Activated naive CD4-positive, alpha-beta T cell treated with anti-CD3 and anti-CD28 coated beads, Interleukin-2, amount 10 ng/mL, durations not matched to agents 7 days and 5 days (primary cell): ENCODE measurements around the gene KAZN.

Experiments used
- CTCF ChIA-PET: fragments of 350-600 bp; sonication (Branson Sonifier 250); formaldehyde crosslinking; loops from one replicate; lab custom pipeline; 2021; ENCODE audit warnings: antibody characterized with exemption; lab: Charles Lee
- DNase-seq: peaks from one replicate; pipeline ENCODE4 v3.0.0-alpha.2; 2020
- H3K27ac Mint-ChIP-seq: one replicate; pipeline ENCODE4 v1.8.0; 2021; ENCODE audit warnings: mild to moderate bottlenecking, moderate library complexity, mixed read lengths
- H3K27me3 Mint-ChIP-seq: one replicate; pipeline ENCODE4 v1.8.0; 2021; ENCODE audit warnings: mild to moderate bottlenecking, mixed read lengths
- H3K36me3 Mint-ChIP-seq: one replicate; pipeline ENCODE4 v1.8.0; 2021; ENCODE audit warnings: mixed read lengths
- H3K4me1 Mint-ChIP-seq: one replicate; pipeline ENCODE4 v1.8.0; 2021; ENCODE audit warnings: mixed read lengths
- H3K4me3 Mint-ChIP-seq: one replicate; pipeline ENCODE4 v1.8.0; 2021; ENCODE audit warnings: mild to moderate bottlenecking, moderate library complexity, mixed read lengths
- H3K9me3 Mint-ChIP-seq: one replicate; pipeline ENCODE4 v1.8.0; 2021; ENCODE audit warnings: mixed read lengths

Gene KAZN

DNA sequence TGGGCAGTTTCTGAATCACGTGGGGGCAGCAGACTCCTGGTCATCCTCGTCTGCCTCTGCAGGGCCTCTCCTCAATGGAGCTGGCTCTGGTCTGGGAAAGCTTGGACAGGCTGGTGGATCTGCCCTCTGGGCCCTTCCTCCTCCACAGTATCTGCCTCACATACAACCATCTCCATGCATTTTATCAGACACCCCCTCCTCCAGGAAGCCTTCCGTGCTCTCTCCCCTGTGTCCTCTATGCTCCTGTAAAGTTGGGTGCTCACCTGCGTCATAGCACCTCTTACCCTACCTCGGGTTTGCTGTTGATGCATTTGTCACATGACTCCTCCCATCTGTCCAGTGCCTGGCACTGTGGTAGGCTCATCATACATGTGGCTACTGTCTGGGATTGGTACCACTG lies 459.3 kb downstream of the KAZN start:
- Mint-ChIP-seq H3K27ac (no peak overlapping the region), H3K4me1 (no peaks in the 10 kb centered on the region), H3K9me3 (peaks cover 4% of the 10 kb centered on the region), H3K27me3 (no peaks in the 10 kb centered on the region), H3K4me3 (no peak overlapping the region), H3K36me3 (no peaks in the 10 kb centered on the region)
- DNase-seq, result no peak
- CTCF ChIA-PET, result interaction anchor here (0.8 kb wide), 1 partner anchor 81 kb away, joined by 3 read pairs; no protein-coding TSS in a partner anchor

GRCh38 chr1:15058261-15058660 lies 459.8 kb downstream of the KAZN start:
- CTCF ChIA-PET, result interaction anchor here (0.7 kb wide), 1 partner anchor 414 kb away, joined by 6 read pairs; no protein-coding TSS in a partner anchor
- Mint-ChIP-seq H3K27ac (no peak overlapping the region), H3K27me3 (no peaks in the 10 kb centered on the region), H3K4me1 (no peaks in the 10 kb centered on the region), H3K9me3 (peaks cover 4% of the 10 kb centered on the region), H3K4me3 (no peak overlapping the region), H3K36me3 (no peaks in the 10 kb centered on the region)
- no peak for DNase-seq

DNA sequence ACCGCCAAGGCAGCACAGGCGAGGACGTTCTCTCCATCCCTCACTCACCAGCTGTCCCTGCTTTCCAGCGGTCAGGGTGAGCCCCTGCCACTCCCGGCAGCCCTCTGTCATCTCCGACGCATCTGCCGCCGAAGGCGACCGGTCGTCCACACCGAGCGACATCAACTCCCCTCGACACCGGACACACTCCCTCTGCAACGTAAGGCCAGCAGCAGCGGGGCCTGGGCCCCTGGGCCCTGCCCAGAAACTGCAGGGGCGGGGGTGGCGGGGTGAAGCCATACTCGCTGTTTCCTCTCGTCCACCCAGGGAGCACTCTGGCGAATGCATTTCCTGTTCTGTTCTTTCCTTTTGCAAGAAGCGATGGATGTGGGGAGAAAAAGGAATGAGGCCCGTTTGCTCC lies 461.6 kb downstream of the KAZN start:
- H3K9me3 Mint-ChIP-seq, result peaks cover 4% of the 10 kb centered on the region
- no peaks in the 10 kb centered on the region for H3K36me3 Mint-ChIP-seq
- no peak overlapping the region for H3K4me3 Mint-ChIP-seq
- no peak for DNase-seq
- no peak overlapping the region for H3K27ac Mint-ChIP-seq
- H3K27me3 Mint-ChIP-seq, result no peaks in the 10 kb centered on the region
- H3K4me1 Mint-ChIP-seq, result no peaks in the 10 kb centered on the region
- CTCF ChIA-PET, result no interaction called here

DNA sequence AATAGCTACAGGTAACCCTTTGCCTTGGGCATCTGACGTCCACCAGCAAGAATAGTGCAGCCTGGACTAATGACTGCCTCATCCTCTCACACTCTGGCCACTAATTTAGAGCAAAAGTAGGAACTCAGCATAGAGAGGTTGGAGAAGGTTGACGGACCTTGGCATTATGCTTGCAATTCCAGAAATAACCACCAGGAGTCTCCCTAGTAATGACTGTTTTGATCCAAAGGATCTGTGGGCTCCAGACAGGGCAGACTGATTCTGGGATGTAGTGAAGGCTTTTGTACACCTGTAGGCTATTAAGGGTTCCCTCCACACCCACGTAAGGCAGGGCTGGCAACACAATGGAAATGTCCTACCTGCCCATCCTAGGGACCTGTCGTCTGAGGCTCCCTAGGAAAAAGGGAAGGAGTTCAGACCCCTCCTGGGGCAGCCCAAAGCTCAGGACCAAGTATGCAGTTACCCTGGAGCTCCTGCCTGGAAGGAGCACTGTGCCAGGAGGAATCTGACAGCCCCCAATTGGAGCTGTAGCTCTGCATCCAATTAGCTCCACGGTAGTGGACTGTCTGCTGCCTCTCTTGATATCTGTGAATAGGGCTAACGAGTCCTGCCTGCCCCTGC lies 464.1 kb downstream of the KAZN start:
- no peaks in the 10 kb centered on the region for H3K4me1 Mint-ChIP-seq
- H3K36me3 Mint-ChIP-seq, result no peaks in the 10 kb centered on the region
- no peak overlapping the region for H3K4me3 Mint-ChIP-seq
- no peak overlapping the region for H3K27ac Mint-ChIP-seq
- CTCF ChIA-PET, result no interaction called here
- H3K9me3 Mint-ChIP-seq, result peaks cover 4% of the 10 kb centered on the region
- no peak for DNase-seq
- H3K27me3 Mint-ChIP-seq, result no peaks in the 10 kb centered on the region

- DNase-seq, result no peak
- Mint-ChIP-seq H3K4me1 (no peaks in the 10 kb centered on the region), H3K4me3 (no peak overlapping the region), H3K36me3 (no peaks in the 10 kb centered on the region), H3K27ac (no peak overlapping the region), H3K27me3 (no peaks in the 10 kb centered on the region), H3K9me3 (peaks cover 4% of the 10 kb centered on the region)
- CTCF ChIA-PET, result no interaction called here
Measured at GRCh38 chr1:15063346-15063745, 464.9 kb downstream of the KAZN start.

DNA sequence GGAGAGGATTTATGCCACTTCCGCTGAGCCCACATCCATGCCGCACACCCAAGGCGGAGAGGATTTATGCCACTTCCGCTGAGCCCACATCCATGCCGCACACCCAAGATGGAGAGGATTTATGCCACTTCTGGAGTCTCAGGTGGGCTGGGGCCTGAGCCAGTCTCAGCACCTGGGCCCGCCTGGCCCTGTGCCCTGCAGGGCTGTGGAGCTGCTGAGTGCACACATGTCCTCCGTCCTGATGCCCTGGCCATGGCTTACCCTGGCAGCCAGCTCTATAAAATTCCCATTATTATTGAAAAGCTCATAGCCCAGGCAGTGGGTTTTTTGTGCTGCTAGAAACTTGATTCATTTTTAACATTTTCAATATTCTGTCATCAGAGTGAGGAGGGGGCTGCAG lies 465.3 kb downstream of the KAZN start:
- DNase-seq, result no peak
- peaks cover 4% of the 10 kb centered on the region for H3K9me3 Mint-ChIP-seq
- H3K36me3 Mint-ChIP-seq, result no peaks in the 10 kb centered on the region
- H3K27me3 Mint-ChIP-seq, result no peaks in the 10 kb centered on the region
- no peaks in the 10 kb centered on the region for H3K4me1 Mint-ChIP-seq
- CTCF ChIA-PET, result no interaction called here
- H3K27ac Mint-ChIP-seq, result no peak overlapping the region
- no peak overlapping the region for H3K4me3 Mint-ChIP-seq

GRCh38 chr1:15064217-15064929 lies 465.9 kb downstream of the KAZN start:
- Mint-ChIP-seq H3K27me3 (no peaks in the 10 kb centered on the region), H3K36me3 (no peaks in the 10 kb centered on the region), H3K4me3 (no peak overlapping the region), H3K9me3 (peaks cover 4% of the 10 kb centered on the region), H3K4me1 (no peaks in the 10 kb centered on the region), H3K27ac (no peak overlapping the region)
- no peak for DNase-seq
- CTCF ChIA-PET, result no interaction called here

DNA sequence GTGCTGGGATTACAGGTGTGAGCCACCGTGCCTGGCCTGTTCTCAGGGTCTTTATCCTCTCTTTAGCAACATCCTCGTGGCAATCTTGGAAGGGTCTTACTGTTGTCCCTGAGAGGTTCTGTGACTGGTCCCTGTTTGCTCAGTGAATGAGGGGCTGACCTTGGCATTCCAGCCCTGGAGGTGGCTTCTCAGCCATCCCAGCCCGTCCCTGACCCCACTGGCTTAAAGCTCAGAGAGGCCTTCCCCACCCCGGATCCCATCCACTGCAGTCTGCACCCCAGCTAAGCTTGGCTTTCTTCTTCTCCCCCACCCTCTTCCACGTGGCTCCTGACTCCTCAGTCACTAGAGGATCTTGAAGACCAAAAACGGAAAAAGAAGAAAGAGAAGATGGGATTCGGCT lies 466.8 kb downstream of the KAZN start:
- Mint-ChIP-seq H3K4me3 (no peak overlapping the region), H3K4me1 (no peaks in the 10 kb centered on the region), H3K27ac (no peak overlapping the region), H3K9me3 (peaks cover 4% of the 10 kb centered on the region), H3K36me3 (no peaks in the 10 kb centered on the region), H3K27me3 (no peaks in the 10 kb centered on the region)
- CTCF ChIA-PET, result no interaction called here
- no peak for DNase-seq

GRCh38 chr1:15065736-15066135 lies 467.3 kb downstream of the KAZN start:
- H3K4me1 Mint-ChIP-seq, result no peaks in the 10 kb centered on the region
- no peaks in the 10 kb centered on the region for H3K27me3 Mint-ChIP-seq
- H3K4me3 Mint-ChIP-seq, result no peak overlapping the region
- no peak for DNase-seq
- CTCF ChIA-PET, result no interaction called here
- peaks cover 4% of the 10 kb centered on the region for H3K9me3 Mint-ChIP-seq
- H3K27ac Mint-ChIP-seq, result no peak overlapping the region
- H3K36me3 Mint-ChIP-seq, result no peaks in the 10 kb centered on the region

GRCh38 chr1:15066191-15066590 lies 467.7 kb downstream of the KAZN start:
- no peaks in the 10 kb centered on the region for H3K27me3 Mint-ChIP-seq
- no peak overlapping the region for H3K27ac Mint-ChIP-seq
- H3K9me3 Mint-ChIP-seq, result peaks cover 4% of the 10 kb centered on the region
- no peaks in the 10 kb centered on the region for H3K36me3 Mint-ChIP-seq
- CTCF ChIA-PET, result no interaction called here
- H3K4me3 Mint-ChIP-seq, result no peak overlapping the region
- no peak for DNase-seq
- H3K4me1 Mint-ChIP-seq, result no peaks in the 10 kb centered on the region

DNA sequence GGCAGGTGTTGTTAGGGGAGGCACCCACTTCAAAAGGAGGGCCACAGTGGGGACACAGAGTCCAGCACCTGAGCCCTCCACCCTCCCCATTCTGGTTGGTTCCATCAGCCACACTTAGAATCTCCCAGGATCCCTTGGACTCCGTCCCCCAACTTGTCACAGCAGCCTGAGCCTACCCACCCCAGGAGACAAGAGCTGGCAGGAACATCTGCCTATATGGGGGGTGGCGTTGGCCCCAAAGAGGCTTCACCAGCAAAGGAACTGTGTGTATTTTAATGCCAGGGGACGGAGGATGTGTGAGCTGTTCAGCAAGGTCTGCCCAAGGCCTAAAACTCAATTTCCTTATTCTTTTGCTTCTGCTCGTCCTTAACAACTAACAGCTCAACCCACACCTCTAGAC lies 468.7 kb downstream of the KAZN start:
- peaks cover 4% of the 10 kb centered on the region for H3K9me3 Mint-ChIP-seq
- no peak overlapping the region for H3K4me3 Mint-ChIP-seq
- H3K27ac Mint-ChIP-seq, result no peak overlapping the region

GRCh38 chr1:15068152-15068551 lies 469.7 kb downstream of the KAZN start:
- H3K27ac Mint-ChIP-seq, result no peak overlapping the region
- no peaks in the 10 kb centered on the region for H3K4me1 Mint-ChIP-seq
- no peak overlapping the region for H3K4me3 Mint-ChIP-seq
- H3K27me3 Mint-ChIP-seq, result no peaks in the 10 kb centered on the region
- CTCF ChIA-PET, result no interaction called here
- H3K36me3 Mint-ChIP-seq, result no peaks in the 10 kb centered on the region
- no peak for DNase-seq
- H3K9me3 Mint-ChIP-seq, result no peaks in the 10 kb centered on the region

More for the DNA sequence above, 468.7 kb downstream of the KAZN start:
- Mint-ChIP-seq H3K4me1 (no peaks in the 10 kb centered on the region), H3K27me3 (no peaks in the 10 kb centered on the region), H3K36me3 (no peaks in the 10 kb centered on the region)
- DNase-seq, result no peak
- CTCF ChIA-PET, result no interaction called here

DNA sequence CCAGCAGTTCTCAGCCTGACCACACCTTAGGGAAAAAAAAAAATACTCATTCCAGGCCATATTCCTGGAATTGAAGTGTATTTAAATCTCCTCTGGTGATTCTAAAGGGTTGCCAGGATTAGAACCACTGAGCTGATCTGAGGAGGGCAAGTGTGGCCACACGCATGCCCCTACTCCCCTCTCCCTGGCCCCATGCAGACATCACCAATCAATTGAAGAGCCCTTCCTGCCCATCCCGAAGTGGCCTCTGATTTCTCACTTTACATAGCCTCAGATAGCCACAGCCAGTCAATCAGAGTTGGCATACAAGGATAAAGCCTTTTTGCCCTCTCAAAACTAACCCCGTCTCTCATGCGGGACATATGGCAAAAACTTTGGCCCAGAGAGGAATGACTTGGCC lies 470.5 kb downstream of the KAZN start:
- Mint-ChIP-seq H3K4me3 (no peak overlapping the region), H3K36me3 (no peaks in the 10 kb centered on the region), H3K27ac (no peak overlapping the region), H3K4me1 (no peaks in the 10 kb centered on the region), H3K9me3 (no peaks in the 10 kb centered on the region), H3K27me3 (no peaks in the 10 kb centered on the region)
- DNase-seq, result no peak
- CTCF ChIA-PET, result interaction anchor here (0.9 kb wide), 1 partner anchor 41 kb away, joined by 3 read pairs; no protein-coding TSS in a partner anchor

GRCh38 chr1:15070145-15070748 lies 471.8 kb downstream of the KAZN start:
- H3K4me1 Mint-ChIP-seq, result no peaks in the 10 kb centered on the region
- H3K9me3 Mint-ChIP-seq, result no peaks in the 10 kb centered on the region
- DNase-seq, result no peak
- H3K27me3 Mint-ChIP-seq, result no peaks in the 10 kb centered on the region
- CTCF ChIA-PET, result interaction anchor here (0.9 kb wide), 1 partner anchor 42 kb away, joined by 3 read pairs; no protein-coding TSS in a partner anchor
- H3K27ac Mint-ChIP-seq, result no peak overlapping the region
- H3K36me3 Mint-ChIP-seq, result no peaks in the 10 kb centered on the region
- H3K4me3 Mint-ChIP-seq, result no peak overlapping the region

DNA sequence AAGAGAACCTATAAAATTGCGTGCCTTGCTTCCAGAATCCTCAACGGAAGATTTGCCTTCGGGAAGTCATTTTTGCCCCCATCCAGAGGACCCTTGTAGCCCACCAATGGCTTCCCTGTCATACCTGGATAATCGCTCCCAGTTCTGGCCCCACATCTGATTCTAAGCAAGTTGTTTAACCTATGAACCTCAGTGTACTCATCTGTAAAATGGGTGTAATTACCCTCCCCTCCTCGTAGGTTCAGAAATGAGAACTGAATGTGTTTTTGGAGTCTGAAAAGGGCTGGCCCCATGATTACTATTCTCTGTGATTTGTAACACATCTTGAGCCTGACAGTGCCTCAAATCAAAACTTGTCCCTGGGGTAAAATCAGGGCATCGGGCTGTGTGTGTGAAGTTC lies 473.5 kb downstream of the KAZN start:
- Mint-ChIP-seq H3K36me3 (no peaks in the 10 kb centered on the region), H3K27me3 (peaks cover 5% of the 10 kb centered on the region), H3K27ac (no peak overlapping the region), H3K4me1 (no peaks in the 10 kb centered on the region), H3K4me3 (no peak overlapping the region), H3K9me3 (no peaks in the 10 kb centered on the region)
- CTCF ChIA-PET, result no interaction called here
- no peak for DNase-seq
